Stomach (tissue), 9 donors: Measurements from ENCODE around the gene GPR25. TPM values are rescaled to one million over a fixed set of nuclear protein-coding genes. Genes with fewer than 3 reads are reported as not detected.

Source experiments
- DNase-seq, 2 donors: peaks; one replicate each; pipeline versions ENCODE4 v3.0.0 to v3.0.0-alpha.2; 2013 to 2019
- H3K27ac ChIP-seq, 5 donors: fragments of 200-600 bp in 4 of 5; sonication (generic) in 4 of 5; one replicate each; pipeline ENCODE4 v1.5.1; 2013 to 2019; ENCODE audit warnings: mild to moderate bottlenecking in 1 of 5, moderate library complexity in 1 of 5
- H3K27me3 ChIP-seq, 3 donors: fragments of 200-600 bp; sonication (generic); one replicate each; pipeline ENCODE4 v1.5.1; 2017 to 2019; ENCODE audit warnings: mixed run types in 1 of 3
- H3K36me3 ChIP-seq, 4 donors: fragments of 200-600 bp; sonication (generic); 1 replicate in 3 of 4; 2 replicates in 1 of 4; pipeline ENCODE4 v1.5.1; 2016 to 2019
- H3K4me1 ChIP-seq, 4 donors: fragments of 200-600 bp; sonication (generic); one replicate each; pipeline ENCODE4 v1.5.1; 2016 to 2019
- H3K4me3 ChIP-seq, 4 donors: fragments of 200-600 bp; sonication (generic) in 3 of 4; one replicate each; pipeline ENCODE4 v1.5.1; 2016 to 2019; ENCODE audit warnings: mild to moderate bottlenecking in 1 of 4
- H3K9me3 ChIP-seq, 4 donors: fragments of 200-600 bp; sonication (generic); one replicate each; pipeline ENCODE4 v1.5.1; 2016 to 2019
- EP300 ChIP-seq: sonication (generic); formaldehyde crosslinking; IDR thresholded peaks from one replicate; pipeline ENCODE4 v1.6.1; 2017; ENCODE audit warnings: antibody characterized with exemption
- POLR2A ChIP-seq, 4 donors: fragments of 450-650 bp; IDR thresholded peaks; one replicate each; pipeline ENCODE4 v1.6.1; 2016; ENCODE audit warnings: antibody characterized with exemption in 4 of 4, control low read depth in 2 of 4, mild to moderate bottlenecking in 1 of 4, moderate library complexity in 1 of 4
- POLR2AphosphoS5 ChIP-seq, 3 donors: sonication (generic); formaldehyde crosslinking; IDR thresholded peaks; one replicate each; pipeline ENCODE4 v1.6.1; 2016; ENCODE audit warnings: antibody characterized with exemption in 3 of 3
- WGBS, 5 donors: extraction: QIAGEN DNeasy Blood & Tissue Kit in 3 of 5; methylation state at CpG; one replicate each; pipeline versions ENCODE4 v1.1.5 to v1.1.7; 2013 to 2018; 5-methylcytosine and 5-hydroxymethylcytosine counted together
- intact Hi-C: fragments of 100-400 bp; cut with DNase I; formaldehyde crosslinking; loops from one replicate; pipeline ENCODE4 v1.15.1; 2023; ENCODE audit warnings: low total_unique reads
- polyA plus RNA-seq, 3 donors: library from polyadenylated mRNA; stranded (reverse); fragments of 200-250 nt; gene quantifications; one replicate each; pipeline ENCODE4 v1.2.3, GENCODE V29; 2013
- total RNA-seq, 5 donors: library from RNA; depleted of rRNA; stranded (reverse); fragments of >200 nt; gene quantifications; one replicate each; pipeline versions ENCODE4 v1.1.0 to v1.2.3, GENCODE V29; 2014 to 2016
- TF ChIP-seq, protein P1 (sequence below), 7 experiments: fragments of 450-650 bp in 4 of 7; fragments of 200-600 bp in 3 of 7; sonication (generic) in 3 of 7; IDR thresholded peaks; one replicate each; pipeline ENCODE4 v1.5.1; 2016 to 2019; ENCODE audit warnings: antibody characterized with exemption in 7 of 7, control low read depth in 2 of 7, mild to moderate bottlenecking in 1 of 7
- donor health status: healthy with polysubstance abuse.
- donor health status: Bipolar disorder and iron deficiency.
- donor health status: healthy.

GPR25 gene
- total and polyA plus RNA-seq, 8 donors, result 0.08 to 1.5 (median 0.75) TPM; not detected in 5

DNA sequence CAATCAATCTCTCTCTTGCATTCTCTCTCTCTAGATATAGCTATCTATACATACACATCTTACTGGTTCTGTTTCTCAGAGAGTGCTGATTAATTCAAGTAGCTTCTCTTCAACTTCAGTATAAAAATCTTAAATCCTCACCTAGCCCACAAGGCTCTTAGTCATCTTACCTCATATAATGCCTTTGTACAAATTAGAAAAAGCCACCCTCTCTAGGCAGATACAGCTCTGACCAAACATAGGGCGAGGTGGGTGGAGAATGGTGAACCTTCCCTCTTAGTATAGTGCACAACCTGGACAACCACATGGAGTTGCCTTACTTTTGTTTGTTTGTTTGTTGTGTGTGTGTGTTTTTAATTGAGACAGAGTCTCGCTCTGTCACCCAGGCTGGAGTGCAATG lies 16.8 kb downstream of the GPR25 start:
- Histone ChIP-seq H3K9me3 (no peaks in the 10 kb centered on the region), H3K27me3 (peaks cover 0 to 42% (median 13%) of the 10 kb centered on the region in 3 donors), H3K4me1 (peaks cover 15 to 36% (median 21%) of the 10 kb centered on the region in 4 donors), H3K36me3 (no peaks in the 10 kb centered on the region), H3K4me3 (no peak overlapping the region), H3K27ac (no peak overlapping the region)
- no peak for DNase-seq
- 86 to 100% (median 92%) methylated on average over 2 of the region's 2 CpGs for WGBS, 5 donors
- TF ChIP-seq, protein P1, sequence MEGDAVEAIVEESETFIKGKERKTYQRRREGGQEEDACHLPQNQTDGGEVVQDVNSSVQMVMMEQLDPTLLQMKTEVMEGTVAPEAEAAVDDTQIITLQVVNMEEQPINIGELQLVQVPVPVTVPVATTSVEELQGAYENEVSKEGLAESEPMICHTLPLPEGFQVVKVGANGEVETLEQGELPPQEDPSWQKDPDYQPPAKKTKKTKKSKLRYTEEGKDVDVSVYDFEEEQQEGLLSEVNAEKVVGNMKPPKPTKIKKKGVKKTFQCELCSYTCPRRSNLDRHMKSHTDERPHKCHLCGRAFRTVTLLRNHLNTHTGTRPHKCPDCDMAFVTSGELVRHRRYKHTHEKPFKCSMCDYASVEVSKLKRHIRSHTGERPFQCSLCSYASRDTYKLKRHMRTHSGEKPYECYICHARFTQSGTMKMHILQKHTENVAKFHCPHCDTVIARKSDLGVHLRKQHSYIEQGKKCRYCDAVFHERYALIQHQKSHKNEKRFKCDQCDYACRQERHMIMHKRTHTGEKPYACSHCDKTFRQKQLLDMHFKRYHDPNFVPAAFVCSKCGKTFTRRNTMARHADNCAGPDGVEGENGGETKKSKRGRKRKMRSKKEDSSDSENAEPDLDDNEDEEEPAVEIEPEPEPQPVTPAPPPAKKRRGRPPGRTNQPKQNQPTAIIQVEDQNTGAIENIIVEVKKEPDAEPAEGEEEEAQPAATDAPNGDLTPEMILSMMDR (IDR thresholded peaks at IDR 0.05), result no peak
- TF ChIP-seq POLR2A (IDR thresholded peaks at IDR 0.05) (no peak), EP300 (no peak), POLR2AphosphoS5 (IDR thresholded peaks at IDR 0.05) (no peak)
- intact Hi-C loops, result no loop called here

DNA sequence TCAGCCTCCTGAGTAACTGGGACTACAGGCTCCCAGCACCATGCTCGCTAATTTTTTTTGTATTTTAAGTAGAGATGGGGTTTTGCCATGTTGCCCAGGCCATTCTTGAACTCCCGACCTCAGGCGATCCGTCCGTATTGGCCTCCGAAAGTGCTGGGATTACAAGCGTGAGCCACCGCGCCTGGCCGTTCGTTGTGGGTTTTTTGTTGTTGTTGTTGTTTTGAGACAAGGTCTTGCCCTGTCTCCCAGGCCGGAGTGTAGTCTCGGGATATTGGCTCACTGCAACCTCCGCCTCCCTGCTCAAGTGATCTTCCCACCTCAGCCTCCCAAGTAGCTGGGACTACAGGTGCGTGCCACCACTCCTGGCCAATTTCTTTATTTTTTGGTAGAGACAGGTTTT lies 17.2 kb downstream of the GPR25 start:
- no peaks in the 10 kb centered on the region for H3K36me3 ChIP-seq
- DNase-seq, result no peak
- intact Hi-C loops, result no loop called here
- H3K27me3 ChIP-seq, result peaks cover 0 to 42% (median 13%) of the 10 kb centered on the region in 3 donors
- no peak overlapping the region for H3K4me3 ChIP-seq
- TF ChIP-seq POLR2AphosphoS5 (IDR thresholded peaks at IDR 0.05), result no peak
- TF ChIP-seq POLR2A (IDR thresholded peaks at IDR 0.05), result no peak
- TF ChIP-seq, protein P1 (IDR thresholded peaks at IDR 0.05), result no peak
- TF ChIP-seq EP300, result no peak
- no peak overlapping the region for H3K27ac ChIP-seq
- peaks cover 15 to 36% (median 21%) of the 10 kb centered on the region in 4 donors for H3K4me1 ChIP-seq
- 96 to 98% (median 97%) methylated on average over 15 of the region's 15 CpGs for WGBS, 5 donors
- H3K9me3 ChIP-seq, result no peaks in the 10 kb centered on the region

DNA sequence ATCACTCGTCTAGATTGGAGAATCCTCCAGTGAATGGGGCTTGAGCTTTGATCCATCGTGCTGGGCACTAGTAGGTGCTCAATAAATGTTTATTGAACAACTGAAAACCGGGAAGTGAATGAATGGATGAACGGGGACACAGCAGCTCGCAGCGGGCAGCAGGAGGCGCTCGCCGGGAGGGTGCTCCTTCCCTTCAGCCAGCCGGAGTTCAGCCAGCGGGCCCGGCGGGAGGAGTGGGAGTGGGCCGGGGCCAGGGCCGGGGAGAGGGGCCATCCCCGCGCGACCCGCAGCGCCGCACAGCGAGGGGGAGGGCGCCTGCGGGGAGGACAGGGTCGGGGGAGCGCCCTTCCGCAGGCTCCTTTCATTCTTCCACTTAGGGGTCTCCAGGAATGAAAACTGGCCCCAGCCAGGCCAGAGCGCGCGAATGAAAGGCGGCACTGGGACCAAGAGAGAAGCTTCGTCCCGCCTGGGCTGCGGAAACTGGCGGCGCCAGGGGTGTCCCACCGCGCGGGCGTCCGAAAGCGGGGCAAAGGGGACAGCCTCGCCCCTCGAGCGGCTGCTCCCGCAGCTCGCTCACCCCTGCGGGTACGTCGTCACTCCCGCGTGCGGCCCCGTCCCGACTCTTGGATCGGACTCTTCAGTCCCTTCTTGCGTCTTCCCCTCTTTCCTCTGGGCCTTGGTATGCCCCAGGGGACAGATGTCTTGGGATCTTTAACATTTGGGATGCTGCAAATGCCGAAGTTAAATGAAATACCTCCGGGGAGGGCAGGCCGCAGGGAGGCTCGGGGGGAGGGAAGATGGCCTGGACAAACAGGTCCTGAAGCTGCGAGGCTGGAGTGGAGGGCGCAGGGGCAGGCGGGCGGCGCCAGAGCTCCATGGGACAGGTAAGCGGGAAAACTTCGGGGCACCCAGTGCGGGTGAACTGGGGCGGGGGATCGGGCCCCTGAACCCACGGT lies 18.3 kb downstream of the GPR25 start:
- H3K4me3 ChIP-seq, result peak overlapping the region; percentile 47 to 56 (median 54)
- no peaks in the 10 kb centered on the region for H3K9me3 ChIP-seq
- peak overlapping the region; percentile 60 to 91 (median 73) for H3K27ac ChIP-seq
- TF ChIP-seq, protein P1 (IDR thresholded peaks at IDR 0.05), result peak in 1 of 7 experiments; percentile 38
- TF ChIP-seq POLR2AphosphoS5 (IDR thresholded peaks at IDR 0.05), result no peak
- intact Hi-C loops, result no loop called here
- H3K36me3 ChIP-seq, result no peaks in the 10 kb centered on the region
- peak in 1 of 2 donors; percentile 86 for DNase-seq
- H3K27me3 ChIP-seq, result peaks cover 0 to 42% (median 13%) of the 10 kb centered on the region in 3 donors
- peaks cover 15 to 36% (median 21%) of the 10 kb centered on the region in 4 donors for H3K4me1 ChIP-seq
- WGBS, 5 donors, result 2 to 5% (median 3%) methylated on average over 53 to 72 of the region's 72 CpGs

DNA sequence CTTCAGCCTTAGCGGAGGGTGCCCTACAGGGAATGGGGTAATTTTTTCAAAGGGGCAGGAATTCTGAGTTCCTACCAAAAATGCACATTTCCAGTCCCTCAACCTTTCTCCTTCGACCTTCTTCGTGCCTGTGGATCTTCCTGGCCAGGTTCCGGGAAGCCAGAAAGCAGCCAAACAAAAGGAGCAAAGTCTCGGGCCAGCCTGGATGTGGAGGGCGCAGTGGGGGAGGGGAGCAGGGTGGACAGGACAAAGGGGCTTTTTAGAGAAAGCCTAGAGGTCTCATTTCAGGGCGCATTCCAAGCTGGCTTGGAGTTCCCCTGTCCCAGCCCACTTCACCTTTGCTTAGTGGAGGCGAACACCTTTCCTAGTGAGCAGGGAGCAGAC lies 19.0 kb downstream of the GPR25 start:
- Histone ChIP-seq H3K9me3 (no peaks in the 10 kb centered on the region), H3K27ac (peak overlapping the region; percentile 60 to 91 (median 73)), H3K4me3 (peak overlapping the region; percentile 47 to 56 (median 54)), H3K36me3 (no peaks in the 10 kb centered on the region), H3K27me3 (peaks cover 0 to 42% (median 13%) of the 10 kb centered on the region in 3 donors), H3K4me1 (peaks cover 15 to 39% (median 21%) of the 10 kb centered on the region in 4 donors)
- peak in 1 of 2 donors; percentile 66 for DNase-seq
- TF ChIP-seq, protein P1 (IDR thresholded peaks at IDR 0.05), result no peak
- TF ChIP-seq EP300, result no peak
- no peak for TF ChIP-seq POLR2A (IDR thresholded peaks at IDR 0.05)
- no peak for TF ChIP-seq POLR2AphosphoS5 (IDR thresholded peaks at IDR 0.05)
- intact Hi-C loops, result no loop called here
- 10 to 39% (median 20%) methylated on average over 8 of the region's 8 CpGs for WGBS, 5 donors
